ENCODE results near the gene ARID1B. TPM values are rescaled to one million over a fixed set of nuclear protein-coding genes. Genes with fewer than 3 reads are reported as not detected.

The ARID1B gene
- total and polyA plus RNA-seq, 9 of the 15 experiments (the other 6 are each of a cell fraction or from before 2014, with no cell fraction given), result 12.5 to 50.5 (median 25.8) TPM

- TF ChIP-seq ZBTB40 (IDR thresholded peaks at IDR 0.05), result no peak
- no peak for TF ChIP-seq ZBTB40 (CRISPR knock-in tag; IDR thresholded peaks at IDR 0.05)
Measured at GRCh38 chr6:156995502-156995901, 218.3 kb downstream of the ARID1B start (continued).
